Stimulated activated CD4-positive, alpha-beta T cell treated with anti-CD3 and anti-CD28 coated beads, Interleukin-4, amount 100 ng/mL, for 48 hours (primary cell): ENCODE results near the gene PARD3.
"Not testable (repeated sequence)": the region's sequence is repeated elsewhere in the genome, so short reads cannot be mapped to it uniquely, and the experiment has no call there.

Experiments used
- DNase-seq, 2 donors: peaks; one replicate each; pipeline ENCODE4 v3.0.0-alpha.2; 2020; ENCODE audit warnings: low read depth in 2 of 2

PARD3 gene

DNA sequence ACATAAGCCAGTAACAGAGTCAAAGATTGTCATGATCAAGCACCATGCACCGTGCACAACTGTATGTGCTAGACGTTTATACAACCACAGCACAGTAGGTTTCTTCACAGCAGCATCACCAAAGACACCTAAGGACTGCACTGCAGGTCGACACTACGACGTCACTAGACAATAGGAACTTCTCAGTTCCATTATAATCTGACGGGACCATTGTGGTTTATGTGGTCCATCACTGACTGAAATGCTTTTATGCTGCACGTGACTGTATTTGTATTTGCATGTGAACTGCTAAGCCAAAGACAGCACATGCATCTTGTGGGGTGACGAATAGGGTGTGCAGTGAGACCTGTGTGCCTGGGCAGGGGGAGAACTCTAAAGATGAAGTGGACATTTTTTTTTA, 164.9 kb downstream of the PARD3 start:
- no peak for DNase-seq

- DNase-seq = no peak
Measured at GRCh38 chr10:34649385-34649784, 165.7 kb downstream of the PARD3 start.

- DNase-seq = no peak
Measured at GRCh38 chr10:34648919-34649318, 166.2 kb downstream of the PARD3 start.

DNA sequence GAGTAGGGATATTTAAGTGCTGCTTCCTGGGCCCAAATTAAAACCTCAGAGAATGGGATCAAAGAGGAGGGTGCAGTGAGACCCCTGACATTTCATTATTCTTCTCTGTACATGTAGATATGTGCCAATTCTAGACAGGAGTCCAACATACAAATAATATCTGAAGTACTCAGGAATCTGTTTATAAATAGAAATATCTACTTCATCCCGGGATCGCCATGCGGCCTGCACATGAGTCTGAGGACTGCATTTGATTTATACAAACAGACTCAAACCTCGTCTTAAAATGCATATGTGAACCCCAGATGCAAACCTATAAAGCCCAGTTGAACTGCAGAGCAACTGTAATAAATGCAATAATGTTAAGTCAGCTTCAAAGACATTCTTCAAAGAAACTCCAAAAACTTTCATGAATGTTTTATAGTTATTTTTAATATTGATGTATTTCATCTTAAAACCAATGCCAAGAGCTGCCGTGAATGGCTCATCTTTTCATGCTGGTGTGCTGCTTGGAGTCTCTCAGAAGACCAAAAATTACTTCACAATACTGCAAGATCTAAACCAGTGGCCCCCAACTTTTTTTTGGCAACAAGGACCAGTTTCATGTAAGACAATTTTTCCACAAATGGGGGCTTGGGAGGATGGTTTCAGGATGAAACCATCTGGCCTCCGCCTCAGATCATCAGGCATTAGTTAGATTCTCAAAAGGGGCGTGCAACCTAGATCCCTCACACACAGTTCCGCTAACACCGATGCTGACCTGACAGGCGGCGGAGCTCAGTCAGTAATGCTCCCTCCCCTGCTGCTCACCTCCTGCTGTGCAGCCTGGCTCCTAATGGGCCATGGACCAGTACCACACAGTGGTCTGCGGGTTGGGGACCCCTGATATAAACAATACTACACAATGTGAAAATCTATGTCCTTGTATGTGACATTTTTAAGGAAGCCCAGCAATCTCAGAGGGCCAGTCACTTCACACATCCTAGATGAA, 166.9 kb downstream of the PARD3 start:
- no peak for DNase-seq

GRCh38 chr10:34647160-34647559, 167.9 kb downstream of the PARD3 start:
- no peak for DNase-seq

GRCh38 chr10:34646331-34646730, 168.8 kb downstream of the PARD3 start:
- no peak for DNase-seq

DNA sequence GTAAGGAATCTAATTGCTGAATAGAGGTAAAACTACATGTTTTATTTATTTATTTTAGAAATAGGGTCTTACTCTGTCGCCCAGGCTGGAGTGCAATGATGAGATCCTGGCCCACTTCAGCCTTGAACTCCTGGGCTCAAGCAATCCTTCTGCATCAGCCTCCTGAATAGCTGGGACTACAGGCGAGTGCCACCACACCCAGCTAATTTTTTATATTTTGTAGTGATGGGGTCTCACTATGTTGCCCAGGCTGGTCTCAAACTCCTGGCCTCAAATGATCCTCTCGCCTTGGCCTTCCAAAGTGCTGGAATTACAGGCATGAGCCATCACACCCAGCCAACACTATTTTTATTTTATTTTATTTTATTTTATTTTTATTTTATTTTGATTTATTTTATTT, 170.3 kb downstream of the PARD3 start:
- DNase-seq = not testable (repeated sequence)

DNA sequence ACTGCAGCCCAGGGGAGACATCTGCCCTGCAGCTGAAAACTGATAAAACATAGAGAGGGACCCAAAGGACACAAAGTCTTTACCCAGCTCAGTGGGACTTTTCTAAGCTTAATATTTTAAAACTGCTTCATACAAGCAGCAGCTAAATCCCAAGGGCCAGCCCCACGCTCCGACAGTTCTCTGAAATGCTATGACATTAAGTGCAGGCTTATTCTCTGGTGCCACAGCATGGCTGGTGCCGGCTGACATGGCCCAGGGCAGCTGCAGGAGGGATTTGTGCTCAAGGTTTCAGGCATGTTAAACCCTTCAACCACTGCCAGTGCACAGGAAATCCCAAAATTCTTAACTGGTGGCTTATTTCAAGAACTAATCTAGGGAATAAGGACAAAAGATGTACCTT, 170.9 kb downstream of the PARD3 start:
- DNase-seq = no peak

DNA sequence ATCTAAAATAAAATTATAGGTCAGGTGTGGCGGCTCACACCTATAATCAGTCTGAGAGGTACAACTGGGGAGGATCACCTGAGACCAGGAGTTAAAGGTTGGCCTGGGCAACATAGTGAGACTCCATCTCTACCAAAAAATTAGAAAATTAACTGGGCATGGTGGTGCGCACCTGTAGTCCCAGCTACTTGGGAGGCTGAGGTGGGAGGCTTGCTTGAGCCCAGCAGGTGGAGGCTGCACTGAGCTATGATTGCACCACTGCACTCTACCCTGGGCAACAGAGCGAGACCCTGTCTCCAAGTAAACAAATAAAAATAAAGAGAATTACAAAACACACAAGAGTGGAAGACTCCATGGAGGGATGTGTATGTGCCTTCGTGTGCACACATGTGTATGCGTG, 171.5 kb downstream of the PARD3 start:
- no peak for DNase-seq

DNA sequence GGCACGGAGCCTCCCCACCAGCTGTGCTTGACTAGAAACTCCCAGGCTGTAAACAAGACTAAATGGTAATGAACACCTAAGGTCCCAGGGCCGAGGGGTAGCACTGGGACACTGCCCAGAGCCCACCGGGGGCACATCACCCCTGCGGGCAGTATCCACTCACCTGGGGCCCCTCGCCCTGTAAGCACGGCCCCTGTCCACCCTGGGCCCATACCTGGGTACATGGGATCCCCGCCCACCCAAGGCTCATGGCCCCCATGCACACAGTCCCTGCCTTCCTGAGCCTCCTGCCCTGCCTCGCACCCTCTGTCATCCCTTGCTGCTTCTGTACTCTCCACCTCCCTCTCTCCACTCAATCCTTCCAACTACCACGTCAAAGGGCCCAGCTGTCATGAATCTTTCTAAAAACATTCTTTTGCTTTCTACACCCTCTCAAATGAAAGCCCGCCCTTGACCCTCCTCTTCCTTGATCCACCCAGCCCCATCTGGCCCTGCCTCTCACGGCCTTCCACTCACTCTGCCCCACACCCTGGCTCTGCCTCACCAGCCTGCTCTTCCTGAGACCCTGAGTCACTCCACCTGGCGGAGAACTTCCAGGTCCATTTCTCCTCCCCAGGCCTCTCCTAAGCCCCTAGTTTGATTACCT, 173.1 kb downstream of the PARD3 start:
- DNase-seq = no peak

DNA sequence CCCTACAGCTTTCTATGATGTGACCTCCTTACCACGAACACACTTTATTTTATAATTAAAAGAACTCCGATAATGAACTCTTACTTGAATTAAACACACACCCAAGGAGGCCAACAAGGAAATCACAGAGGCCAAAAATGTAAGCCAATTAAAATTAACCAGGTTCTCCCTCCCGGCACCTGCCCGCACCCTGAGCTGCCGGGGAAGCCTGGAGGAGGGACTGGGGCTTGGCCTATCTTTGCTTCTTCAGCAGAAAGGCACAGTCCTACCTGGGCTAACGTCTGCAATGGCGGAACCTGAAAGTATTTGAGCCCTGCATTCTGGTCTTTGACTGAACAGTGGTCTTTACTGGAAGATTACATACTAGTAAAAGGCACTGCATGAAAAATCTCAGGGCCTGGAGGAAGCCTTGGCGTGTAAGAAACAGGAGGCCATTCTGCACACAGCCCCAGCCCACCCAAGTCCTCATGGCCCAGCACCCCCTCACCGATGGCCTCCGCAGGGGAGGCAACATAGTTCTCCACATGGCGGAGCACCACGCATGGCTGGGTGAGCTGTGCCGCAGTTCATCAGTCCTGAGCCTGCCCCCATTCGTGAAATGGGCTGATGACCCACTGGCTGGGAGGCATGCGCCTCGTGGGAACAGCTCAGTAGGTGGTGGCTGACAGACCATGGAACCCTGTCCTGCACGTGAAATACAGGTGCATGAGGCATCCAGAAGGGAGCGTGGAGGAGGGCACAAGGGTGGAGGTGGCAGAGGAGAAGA, 173.8 kb downstream of the PARD3 start:
- no peak for DNase-seq

GRCh38 chr10:34638406-34639054, 176.6 kb downstream of the PARD3 start:
- peak; percentile 57 to 59 for DNase-seq

GRCh38 chr10:34637418-34637911, 177.6 kb downstream of the PARD3 start:
- peak; percentile 56 to 63 for DNase-seq

DNA sequence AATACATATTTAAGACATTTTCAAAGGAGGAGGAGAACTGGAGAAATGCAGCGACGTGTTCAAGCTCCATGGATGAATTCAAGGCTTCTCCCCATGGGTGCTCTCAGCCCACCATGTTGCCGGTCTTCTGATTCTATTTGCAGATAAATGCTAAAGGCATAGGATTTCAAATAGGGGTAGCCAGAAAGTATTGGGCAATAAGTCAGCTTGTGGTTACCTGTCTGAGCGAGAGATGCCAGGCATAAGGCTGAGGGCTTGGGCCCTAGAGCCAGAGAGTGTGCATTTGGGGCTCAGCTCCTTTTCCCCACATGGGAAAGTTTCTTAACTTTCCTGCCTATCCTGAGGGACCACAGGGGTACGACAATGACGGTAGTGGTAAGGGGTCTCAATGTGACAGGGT, 180.0 kb downstream of the PARD3 start:
- DNase-seq = no peak

GRCh38 chr10:34633374-34633773, 181.7 kb downstream of the PARD3 start:
- no peak for DNase-seq

DNA sequence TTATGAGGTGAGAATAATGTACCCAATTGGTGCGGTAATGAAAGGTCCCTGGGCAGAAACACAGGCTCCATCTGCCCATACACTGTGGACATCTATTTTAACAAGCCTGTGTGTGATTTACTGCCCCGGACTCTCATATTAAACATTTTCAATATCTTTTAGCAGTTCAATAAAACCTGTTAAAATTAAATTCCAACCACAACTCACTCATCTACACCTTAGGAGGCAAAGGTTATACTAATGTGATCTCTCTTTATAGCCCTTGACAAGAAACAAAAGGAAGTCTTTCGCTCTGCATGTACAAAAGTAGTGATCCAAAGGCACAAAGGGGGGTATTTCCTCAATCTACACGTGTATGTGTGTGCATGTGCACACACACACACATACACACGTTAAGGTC, 186.0 kb downstream of the PARD3 start:
- no peak for DNase-seq

- no peak for DNase-seq
Measured at GRCh38 chr10:34628174-34628796, 186.8 kb downstream of the PARD3 start.

GRCh38 chr10:34627741-34628140, 187.4 kb downstream of the PARD3 start:
- DNase-seq = no peak

- no peak for DNase-seq
Measured at GRCh38 chr10:34627331-34627730, 187.8 kb downstream of the PARD3 start.

DNA sequence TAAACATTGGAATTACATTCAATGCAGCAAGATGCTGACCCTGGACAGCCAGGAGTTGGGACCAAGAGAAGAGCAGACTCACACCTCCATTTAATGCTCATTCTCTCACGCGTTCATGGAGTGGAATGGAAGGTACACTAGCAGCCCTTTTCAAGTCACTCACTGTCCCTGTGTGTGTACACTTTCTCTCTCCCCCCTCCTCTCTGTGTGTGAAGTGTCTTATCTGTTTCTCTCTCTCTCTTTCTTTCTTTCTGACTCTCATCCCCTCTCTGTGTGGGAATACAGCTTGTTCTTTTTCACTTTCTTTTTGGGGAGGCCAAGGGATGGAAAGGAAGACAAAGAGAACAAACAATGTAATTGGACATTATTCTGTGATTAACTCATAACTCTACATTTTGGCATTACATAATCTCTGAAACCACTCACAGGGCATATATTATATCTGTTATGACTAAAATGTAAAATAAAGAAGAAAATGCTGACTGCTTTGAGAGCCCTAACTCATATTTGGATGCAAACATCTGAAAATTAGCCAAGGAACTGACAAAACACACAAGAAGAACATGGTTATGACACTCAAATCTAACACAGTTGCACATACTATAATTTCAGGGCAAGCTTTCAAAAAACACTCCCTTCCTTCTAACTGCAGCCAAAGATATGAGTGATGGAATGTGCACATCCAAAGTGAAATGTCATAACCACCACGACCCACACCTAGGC, 188.8 kb downstream of the PARD3 start:
- no peak for DNase-seq
